ENCODE results near the gene FREY1.
"Not testable (repeated sequence)": the region's sequence is repeated elsewhere in the genome, so short reads cannot be mapped to it uniquely, and the experiment has no call there.

GRCh38 chr11:45905576-45905975 is 1.5 kb downstream of the FREY1 start:
- TF ChIP-seq CTCF, POLR2A (IDR thresholded peaks at IDR 0.05): not testable (repeated sequence)
